H1 (cell line): Measurements from ENCODE around the gene TBC1D22A. TPM values are rescaled to one million over a fixed set of nuclear protein-coding genes. Genes with fewer than 3 reads are reported as not detected.

Experiments used
- CBX8 ChIP-seq: fragments of 300-800, 300-1000 bp; sonication (generic); IDR thresholded peaks from 2 replicates; pipeline ENCODE4 v1.7.1; 2016; ENCODE audit warnings: low read depth, low read length, borderline replicate concordance
- CTCF ChIP-seq, 3 experiments: IDR thresholded peaks; 1 replicate in 2 of 3; 2 replicates in 1 of 3; pipeline versions ENCODE4 v1.5.1 to v1.6.1; 2011; ENCODE audit warnings: low read length in 3 of 3, mild to moderate bottlenecking in 3 of 3, inconsistent platforms in 2 of 3, low read depth in 1 of 3, moderate library complexity in 1 of 3; ENCODE audit not compliant: insufficient read depth in 1 of 3; ENCODE audit errors: control extremely low read depth in 1 of 3
- E2F6 ChIP-seq: IDR thresholded peaks from 2 replicates; pipeline ENCODE4 v1.6.1; 2012; ENCODE audit warnings: inconsistent platforms
- EZH2 ChIP-seq: fragments of 200-600 bp; sonication (generic); IDR thresholded peaks from 2 replicates; pipeline ENCODE4 v1.7.1; 2012; ENCODE audit warnings: low read depth, mild to moderate bottlenecking, moderate library complexity, low read length, inconsistent platforms; ENCODE audit not compliant: severe bottlenecking
- MAFK ChIP-seq: IDR thresholded peaks from 2 replicates; pipeline ENCODE4 v1.6.1; 2012; ENCODE audit warnings: low read depth, mild to moderate bottlenecking, improper control_type of control experiment, low read length
- RAD21 ChIP-seq, 2 experiments: IDR thresholded peaks in 1 of 2; conservative IDR thresholded peaks in 1 of 2; 2 replicates each; pipeline ENCODE4 v1.6.1; 2011; ENCODE audit warnings: low read depth in 2 of 2, low read length in 2 of 2, improper control_type of control experiment in 1 of 2, inconsistent platforms in 1 of 2, mild to moderate bottlenecking in 1 of 2, moderate library complexity in 1 of 2
- SIN3A ChIP-seq, 2 experiments: IDR thresholded peaks in 1 of 2; conservative IDR thresholded peaks in 1 of 2; 2 replicates each; pipeline ENCODE4 v1.6.1; 2011 to 2012; ENCODE audit warnings: low read length in 2 of 2, improper control_type of control experiment in 1 of 2, low read depth in 1 of 2, mild to moderate bottlenecking in 1 of 2
- SIRT6 ChIP-seq: IDR thresholded peaks from one replicate; pipeline ENCODE4 v1.7.1; 2012; ENCODE audit warnings: low read length, inconsistent platforms
- polyA plus RNA-seq, 7 experiments: library from polyadenylated mRNA; depleted of rRNA in 3 of 7; stranded (reverse) in 5 of 7; unstranded in 2 of 7; fragments of >200 nt in 5 of 7; fragments of 200-250 nt in 2 of 7; gene quantifications; 1 replicate in 5 of 7; 2 replicates in 1 of 7; 4 replicates in 1 of 7; pipeline versions ENCODE4 v1.2.1 to v1.2.3, GENCODE V29; 2011 to 2013; ENCODE audit warnings: missing spikeins in 2 of 7, mixed read lengths in 2 of 7
- total RNA-seq: library from RNA; stranded (reverse); fragmentation: NEBNext Ultra II Directional; extraction: Animal tissue kit (Norgen Biotek cat#: 25700); gene quantifications from 2 replicates; pipeline ENCODE4 v1.2.1, GENCODE V29; 2021

TBC1D22A gene
- total and polyA plus RNA-seq, 2 of the 8 experiments (the other 6 are each of a cell fraction or from before 2014, with no cell fraction given) = 11.9 to 18.4 TPM

DNA sequence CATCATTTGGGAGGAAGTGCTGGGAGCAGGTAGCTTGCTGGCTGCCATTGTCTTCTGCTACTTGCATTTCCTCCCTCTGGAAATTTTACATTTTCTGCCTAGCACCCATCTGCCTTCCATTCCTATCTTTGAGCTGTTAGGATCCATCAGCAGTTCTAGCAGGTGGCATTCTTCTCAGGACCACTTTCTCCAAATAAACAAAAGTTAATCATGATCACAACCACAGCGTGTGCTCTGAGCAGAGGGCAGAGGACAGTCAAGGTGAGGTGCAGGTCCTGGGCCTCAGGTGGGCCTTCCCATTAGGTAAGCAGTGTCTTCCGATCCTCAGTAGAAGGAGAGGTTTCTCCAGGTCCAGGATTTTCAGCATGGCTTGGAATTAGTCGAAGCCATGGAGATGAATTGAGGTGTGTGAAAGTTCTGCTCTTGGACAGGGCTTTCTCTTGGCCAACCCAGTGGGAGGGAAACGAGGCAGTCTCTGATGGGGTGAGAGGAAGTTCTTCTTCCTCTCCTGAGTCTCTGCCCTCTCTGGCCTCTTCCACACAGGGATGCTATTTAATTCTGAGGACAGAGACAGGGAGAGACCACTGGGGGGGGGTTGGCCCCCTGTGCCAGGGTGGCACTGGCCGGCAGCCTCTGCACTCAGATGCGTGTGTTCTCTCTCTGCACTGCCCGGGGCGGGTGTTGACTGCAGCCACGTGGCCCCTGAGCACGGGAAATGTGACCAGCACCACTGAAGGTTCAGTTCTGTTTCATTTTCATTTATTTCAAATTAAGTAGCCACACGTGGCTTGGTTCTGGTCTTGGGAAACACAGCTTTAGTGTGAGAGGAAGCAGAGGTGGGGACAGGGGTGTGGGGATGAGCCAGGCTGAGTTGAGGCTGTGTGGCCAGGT lies 170.8 kb downstream of the TBC1D22A start (continued):
- TF ChIP-seq EZH2 (no peak), E2F6 (no peak), MAFK (no peak), CBX8 (no peak), CTCF (IDR thresholded peaks at IDR 0.05; ENCODE audit: control extremely low read depth in 1 of 3, insufficient read depth in 1 of 3, low read depth in 1 of 3, low read length in 3 of 3) (no peak), SIRT6 (no peak), SIN3A (conservative IDR thresholded peaks at IDR 0.05 in 1 of 2, IDR thresholded peaks at IDR 0.05 in 1 of 2; ENCODE audit: low read depth in 1 of 2, low read length in 2 of 2) (no peak), RAD21 (IDR thresholded peaks at IDR 0.05 in 1 of 2, conservative IDR thresholded peaks at IDR 0.05 in 1 of 2; ENCODE audit: low read depth in 2 of 2, low read length in 2 of 2) (no peak)
